Smooth muscle cell (in vitro differentiated cells): ENCODE measurements around the gene LOC101059915. TPM values are rescaled to one million over a fixed set of nuclear protein-coding genes. Genes with fewer than 3 reads are reported as not detected.
"Not testable (repeated sequence)": the region's sequence is repeated elsewhere in the genome, so short reads cannot be mapped to it uniquely, and the experiment has no call there.

ENCODE experiments used
- DNase-seq: peaks from one replicate; lab custom pipeline; 2025; ENCODE audit not compliant: unreplicated experiment; lab: John Stamatoyannopoulos, UW
- H2AFZ ChIP-seq: fragments of 200-600 bp; sonication (generic); 2 replicates; pipeline ENCODE4 v1.6.0; 2016; ENCODE audit warnings: antibody characterized with exemption, low read depth, mild to moderate bottlenecking
- H3F3A ChIP-seq: fragments of 200-600 bp; sonication (generic); 2 replicates; pipeline ENCODE4 v1.6.0; 2017; ENCODE audit warnings: antibody characterized with exemption, low read depth
- H3K27ac ChIP-seq: fragments of 200-600 bp; sonication (generic); 2 replicates; pipeline ENCODE4 v1.5.1; 2016; ENCODE audit warnings: low read depth, mild to moderate bottlenecking
- H3K27me3 ChIP-seq: fragments of 200-600 bp; sonication (generic); 2 replicates; pipeline ENCODE4 v1.6.1; 2016; ENCODE audit warnings: low read depth, mild to moderate bottlenecking
- H3K36me3 ChIP-seq: fragments of 200-600 bp; sonication (generic); 2 replicates; pipeline ENCODE4 v1.5.1; 2016; ENCODE audit warnings: low read depth
- H3K4me1 ChIP-seq: fragments of 200-600 bp; sonication (generic); 2 replicates; pipeline ENCODE4 v1.5.1; 2016; ENCODE audit warnings: low read depth
- H3K4me2 ChIP-seq: fragments of 200-600 bp; sonication (generic); 2 replicates; pipeline ENCODE4 v1.6.0; 2016; ENCODE audit warnings: mild to moderate bottlenecking
- H3K4me3 ChIP-seq: fragments of 200-600 bp; sonication (generic); 2 replicates; pipeline ENCODE4 v1.5.1; 2016; ENCODE audit warnings: mild to moderate bottlenecking
- H3K79me2 ChIP-seq: fragments of 200-600 bp; sonication (generic); 2 replicates; pipeline ENCODE4 v1.6.0; 2016; ENCODE audit warnings: low read depth, mild to moderate bottlenecking
- H3K9ac ChIP-seq: fragments of 200-600 bp; sonication (generic); 2 replicates; pipeline ENCODE4 v1.6.0; 2016; ENCODE audit warnings: low read depth
- H3K9me3 ChIP-seq: fragments of 200-600 bp; sonication (generic); replicated peaks from 2 replicates; pipeline ENCODE4 v1.5.1; 2016; ENCODE audit warnings: low read depth
- H4K20me1 ChIP-seq: fragments of 200-600 bp; sonication (generic); 2 replicates; pipeline ENCODE4 v1.6.0; 2016; ENCODE audit warnings: low read depth
- WGBS: methylation state at CpG from one replicate; pipeline ENCODE4 v1.1.7; 2016; ENCODE audit warnings: low lambda C conversion rate; 5-methylcytosine and 5-hydroxymethylcytosine counted together
- polyA plus RNA-seq: library from polyadenylated mRNA; unstranded; fragments of >200 nt; fragmentation: Nextera tagmentation; extraction: Ambion mirVana; gene quantifications from 2 replicates; pipeline ENCODE4 v1.2.1, GENCODE V29; 2016
- small RNA-seq: library from RNA; depleted of rRNA; stranded (forward); fragments of <200 nt; gene quantifications from one replicate; pipeline ENCODE3, GENCODE V24; 2014
- total RNA-seq: library from RNA; depleted of rRNA; stranded (reverse); fragments of >200 nt; gene quantifications from 2 replicates; pipeline ENCODE4 v1.2.3, GENCODE V29; 2014

The LOC101059915 gene

GRCh38 chrX:71715551-71715950 is 48.2 kb downstream of the LOC101059915 start:
- H2AFZ ChIP-seq, H3K4me3 ChIP-seq, H3F3A ChIP-seq, H3K79me2 ChIP-seq, H3K27ac ChIP-seq, DNase-seq, H3K36me3 ChIP-seq, H3K4me1 ChIP-seq, H4K20me1 ChIP-seq, H3K9ac ChIP-seq, H3K27me3 ChIP-seq, H3K9me3 ChIP-seq, H3K4me2 ChIP-seq: not testable (repeated sequence)
- WGBS = no CpG with 5 or more reads among the region's 8 CpGs

GRCh38 chrX:71716323-71716722 is 49.0 kb downstream of the LOC101059915 start:
- not testable (repeated sequence) for H3K27me3 ChIP-seq, H3K9me3 ChIP-seq, DNase-seq, H3K9ac ChIP-seq, H3F3A ChIP-seq, H3K79me2 ChIP-seq, H3K36me3 ChIP-seq, H4K20me1 ChIP-seq, H3K27ac ChIP-seq, H3K4me3 ChIP-seq, H2AFZ ChIP-seq, H3K4me1 ChIP-seq, H3K4me2 ChIP-seq
- WGBS = no CpG with 5 or more reads among the region's 12 CpGs

- not testable (repeated sequence) for H3F3A ChIP-seq, H2AFZ ChIP-seq, H3K4me1 ChIP-seq, H3K9ac ChIP-seq, H3K27me3 ChIP-seq, H3K9me3 ChIP-seq, H3K36me3 ChIP-seq, H3K27ac ChIP-seq, H3K4me3 ChIP-seq, H3K4me2 ChIP-seq, H4K20me1 ChIP-seq, DNase-seq, H3K79me2 ChIP-seq
- no CpG with 5 or more reads among the region's 30 CpGs for WGBS
These were observed 50.8 kb downstream of the LOC101059915 start, which contains the start of gene CXorf49 for GRCh38 chrX:71718185-71718584. CXorf49 (minus strand) TSS chrX:71718285; CDS start chrX:71718151, 134 bp downstream.

GRCh38 chrX:71719195-71719594 is 51.8 kb downstream of the LOC101059915 start:
- not testable (repeated sequence) for H3K4me2 ChIP-seq, H3K9ac ChIP-seq, H3K79me2 ChIP-seq, H3K27ac ChIP-seq, H3K9me3 ChIP-seq, H3K4me3 ChIP-seq, H3K4me1 ChIP-seq, H3F3A ChIP-seq, H3K27me3 ChIP-seq, DNase-seq, H2AFZ ChIP-seq, H3K36me3 ChIP-seq, H4K20me1 ChIP-seq
- WGBS = 90% methylated on average over 13 of the region's 30 CpGs

GRCh38 chrX:71720289-71720886 is 53.0 kb downstream of the LOC101059915 start:
- not testable (repeated sequence) for H3K4me3 ChIP-seq, H2AFZ ChIP-seq, H3K27me3 ChIP-seq, H3K9me3 ChIP-seq, H3K4me1 ChIP-seq, H3K9ac ChIP-seq, H3F3A ChIP-seq, H3K36me3 ChIP-seq, H3K27ac ChIP-seq, DNase-seq, H3K4me2 ChIP-seq, H3K79me2 ChIP-seq, H4K20me1 ChIP-seq
- no CpG with 5 or more reads among the region's 20 CpGs for WGBS

Small RNA genes within 50 kb of the gene (small RNA-seq; reads per million reads assigned to genes)
- not detected for gene BX276092.4

Other genes with a start within 250 kb of the LOC101059915 start
- gene OGT, start 134.4 kb upstream of the LOC101059915 start, total RNA-seq = 67.4 and 79.3 TPM in 2 replicates
- 13.2 and 22.5 TPM in 2 replicates for gene OGT, start 134.4 kb upstream of the LOC101059915 start, polyA plus RNA-seq
- gene GCNA, start 89.1 kb upstream of the LOC101059915 start, total RNA-seq = 0.94 and 2.6 TPM in 2 replicates
- 0.51 and 1.1 TPM in 2 replicates for gene GCNA, start 89.1 kb upstream of the LOC101059915 start, polyA plus RNA-seq
- gene CXCR3, start 49.0 kb upstream of the LOC101059915 start, total RNA-seq = not detected in 2 replicates
- 0.53 and 0.61 TPM in 2 replicates for gene CXCR3, start 49.0 kb upstream of the LOC101059915 start, polyA plus RNA-seq
- not detected in 2 replicates for gene CXorf49, start 50.7 kb downstream of the LOC101059915 start, total RNA-seq
- gene CXorf49, start 50.7 kb downstream of the LOC101059915 start, polyA plus RNA-seq = 0.33 TPM in 1 of 2 replicates, not detected in the other
- gene CXorf49B, start 95.8 kb downstream of the LOC101059915 start, total RNA-seq = not detected in 2 replicates
- 0.33 TPM in 1 of 2 replicates, not detected in the other for gene CXorf49B, start 95.8 kb downstream of the LOC101059915 start, polyA plus RNA-seq
- gene NHSL2, start 243.3 kb downstream of the LOC101059915 start, total RNA-seq = 2.0 and 3.3 TPM in 2 replicates
- gene NHSL2, start 243.3 kb downstream of the LOC101059915 start, polyA plus RNA-seq = 2.3 and 2.9 TPM in 2 replicates